Activated naive CD8-positive, alpha-beta T cell (primary cell): ENCODE data around the gene MAMSTR.

Source experiments
- H3K27ac Mint-ChIP-seq: one replicate; pipeline ENCODE4 v1.8.0; 2021; ENCODE audit warnings: mixed read lengths
- H3K27me3 Mint-ChIP-seq: one replicate; pipeline ENCODE4 v1.8.0; 2021; ENCODE audit warnings: mixed read lengths
- H3K36me3 Mint-ChIP-seq: one replicate; pipeline ENCODE4 v1.8.0; 2021; ENCODE audit warnings: mixed read lengths
- H3K4me1 Mint-ChIP-seq: one replicate; pipeline ENCODE4 v1.8.0; 2021; ENCODE audit warnings: low read depth, mixed read lengths
- H3K4me3 Mint-ChIP-seq: one replicate; pipeline ENCODE4 v1.8.0; 2021; ENCODE audit warnings: mild to moderate bottlenecking, mixed read lengths
- H3K9me3 Mint-ChIP-seq: one replicate; pipeline ENCODE4 v1.8.0; 2021; ENCODE audit warnings: low read depth, mixed read lengths

MAMSTR gene

DNA sequence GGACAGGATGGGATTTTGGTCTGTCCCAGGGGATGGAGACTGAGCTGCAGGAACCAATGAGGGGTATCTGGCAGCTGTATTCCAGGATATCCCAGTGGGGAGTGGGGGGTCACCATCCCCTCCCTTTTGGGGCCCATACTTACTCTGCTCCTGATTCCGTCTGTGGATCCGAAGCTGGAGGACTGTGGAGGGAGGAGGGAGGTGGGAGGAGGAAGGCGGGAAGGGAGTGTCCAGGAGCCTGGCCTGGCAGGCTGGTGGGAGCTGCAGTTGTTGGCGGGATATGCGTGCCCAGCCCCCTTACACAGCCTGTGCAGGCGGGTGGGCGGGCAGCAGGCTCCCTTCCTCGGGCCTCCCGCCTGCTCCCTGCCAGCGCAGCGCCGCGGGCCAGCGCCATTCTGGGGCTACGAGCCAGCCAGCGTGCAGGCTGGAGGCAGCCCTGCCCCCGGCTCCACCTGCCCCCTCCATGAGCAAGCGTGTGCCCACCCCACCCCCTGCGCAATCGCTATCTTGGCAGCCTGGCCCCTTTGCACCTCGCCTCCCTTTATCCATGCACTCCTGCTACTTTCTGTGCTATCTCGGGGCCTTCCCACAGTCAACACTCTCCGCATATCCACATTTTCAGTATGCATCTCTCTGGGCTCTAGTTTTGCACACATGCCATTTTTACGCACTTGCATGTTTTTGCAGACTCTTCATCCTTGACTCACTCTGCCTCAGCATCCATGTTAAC is 2.8 kb downstream of the MAMSTR start:
- no peaks in the 10 kb centered on the region for H3K36me3 Mint-ChIP-seq
- no peak overlapping the region for H3K27ac Mint-ChIP-seq
- H3K27me3 Mint-ChIP-seq = no peaks in the 10 kb centered on the region
- no peaks in the 10 kb centered on the region for H3K9me3 Mint-ChIP-seq
- peak overlapping the region; percentile 3 for H3K4me3 Mint-ChIP-seq
- peaks cover 18% of the 10 kb centered on the region for H3K4me1 Mint-ChIP-seq

DNA sequence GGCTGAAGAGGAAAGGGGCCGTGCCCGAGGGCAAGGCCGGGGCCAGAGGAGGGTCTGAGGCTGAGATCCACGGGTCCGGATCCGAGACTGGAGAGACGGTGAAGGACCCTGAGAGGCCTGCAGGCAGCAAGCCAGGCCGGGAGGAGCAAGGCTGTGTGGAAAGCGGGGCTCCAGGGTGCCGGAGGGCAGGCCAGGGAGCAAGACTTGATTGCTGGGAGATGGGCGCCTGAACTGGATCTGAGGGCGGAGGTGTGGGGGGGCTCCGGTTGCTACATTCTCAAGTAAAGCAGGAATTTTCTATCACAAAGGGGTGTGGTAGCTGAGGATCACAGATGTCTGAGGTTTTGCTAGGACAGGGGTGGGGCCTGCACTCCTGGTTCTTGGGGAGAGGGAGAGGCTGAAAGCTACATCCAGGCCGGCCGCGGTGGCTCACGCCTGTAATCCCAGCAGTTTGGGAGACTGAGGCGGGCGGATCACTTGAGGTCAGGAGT is 3.8 kb downstream of the MAMSTR start:
- Mint-ChIP-seq H3K4me1 (peaks cover 18% of the 10 kb centered on the region), H3K27me3 (no peaks in the 10 kb centered on the region), H3K9me3 (no peaks in the 10 kb centered on the region), H3K4me3 (no peak overlapping the region), H3K36me3 (peaks cover 2% of the 10 kb centered on the region), H3K27ac (no peak overlapping the region)

DNA sequence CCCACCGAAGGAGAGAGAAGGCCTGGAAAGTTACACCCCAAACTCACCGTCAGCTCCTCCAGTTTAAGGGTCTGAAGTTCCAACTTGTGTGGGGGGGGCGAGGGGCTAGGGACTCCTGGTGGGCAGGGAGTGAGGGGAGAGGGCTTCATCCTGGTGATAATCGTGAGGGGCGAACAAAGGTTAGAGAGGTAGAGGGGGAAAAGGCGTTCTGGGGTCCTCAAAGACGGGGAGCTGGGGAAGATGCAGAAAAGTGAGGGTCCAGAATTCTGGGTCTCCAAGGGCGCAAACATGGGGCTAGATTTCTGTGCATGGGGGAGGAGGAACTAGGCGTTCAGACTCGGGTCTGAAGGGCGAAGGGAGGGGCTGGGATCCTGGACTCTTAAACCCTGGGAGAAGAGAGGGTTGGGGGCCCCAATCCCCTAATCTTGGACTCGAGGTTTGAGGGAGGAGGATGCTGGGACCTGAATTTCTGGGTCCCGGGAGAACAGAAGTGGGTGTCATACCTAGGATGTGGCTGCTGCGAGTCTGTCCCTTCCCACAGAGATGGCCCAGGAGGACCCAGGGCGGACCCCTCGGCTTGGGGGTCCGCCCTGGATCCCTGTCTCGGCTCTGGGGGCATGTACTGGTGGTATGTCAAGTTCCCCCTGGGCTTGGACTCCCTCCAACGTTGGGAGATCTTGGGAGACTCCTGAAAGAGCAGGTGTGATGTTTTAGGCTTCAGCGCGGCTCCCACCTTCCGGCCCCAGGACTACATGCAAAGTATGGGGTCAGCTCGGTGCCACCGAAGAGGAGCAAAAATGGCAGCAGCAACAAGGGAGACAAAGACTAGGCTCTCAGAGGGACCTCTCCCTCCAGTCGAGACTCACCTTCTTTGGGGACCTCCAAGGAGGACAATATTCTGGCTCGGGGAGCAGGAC is 4.5 kb downstream of the MAMSTR start:
- H3K27me3 Mint-ChIP-seq = no peaks in the 10 kb centered on the region
- no peaks in the 10 kb centered on the region for H3K9me3 Mint-ChIP-seq
- H3K4me3 Mint-ChIP-seq = peak overlapping the region; percentile 80
- H3K27ac Mint-ChIP-seq = peak overlapping the region; percentile 73
- peaks cover 2% of the 10 kb centered on the region for H3K36me3 Mint-ChIP-seq
- peaks cover 15% of the 10 kb centered on the region for H3K4me1 Mint-ChIP-seq

DNA sequence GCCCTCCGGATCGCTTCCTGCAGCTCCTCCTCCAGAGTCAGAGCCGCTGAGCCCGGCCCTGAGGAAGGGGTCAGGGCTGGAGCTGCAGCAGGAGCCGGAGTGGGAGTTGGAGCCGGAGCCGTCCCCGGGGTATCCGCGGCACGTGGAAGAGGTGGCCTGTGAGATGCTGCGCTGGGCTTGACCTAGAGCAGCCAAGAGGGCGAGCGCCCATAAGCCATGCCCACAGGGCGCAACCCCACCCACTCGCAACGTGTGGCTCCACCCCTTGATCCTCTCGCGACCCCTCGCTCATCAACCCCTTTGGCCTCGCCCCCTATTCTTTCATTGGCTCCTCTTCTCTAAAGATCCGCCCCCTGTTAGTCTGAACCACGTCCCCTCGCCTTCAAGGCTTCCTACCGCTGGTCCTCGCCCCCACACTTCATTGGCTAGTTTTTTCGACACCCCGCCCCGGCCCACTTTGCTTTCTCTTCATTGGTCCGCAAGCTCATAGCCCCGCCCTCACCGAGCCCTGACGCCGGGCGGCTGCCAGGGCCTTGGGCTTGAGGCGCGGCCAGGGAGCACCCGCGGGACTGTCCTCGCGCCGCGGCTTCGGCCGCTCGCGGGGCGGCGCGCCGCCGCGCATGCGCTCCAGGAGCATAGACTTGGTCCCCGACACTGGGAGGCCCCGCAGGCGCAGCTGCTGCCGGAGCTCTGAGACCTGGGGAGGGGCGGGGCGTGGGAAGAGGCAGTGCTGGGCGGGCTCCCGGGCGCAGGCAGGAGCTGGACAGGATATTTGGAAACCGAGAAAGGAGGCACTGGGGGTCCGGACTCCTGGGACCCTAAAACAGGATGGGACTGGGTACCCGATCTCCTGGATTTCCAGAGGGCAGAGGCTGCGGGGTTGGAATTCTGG is 5.4 kb downstream of the MAMSTR start:
- H3K36me3 Mint-ChIP-seq = peaks cover 2% of the 10 kb centered on the region
- H3K27me3 Mint-ChIP-seq = no peaks in the 10 kb centered on the region
- peak overlapping the region; percentile 73 for H3K27ac Mint-ChIP-seq
- no peaks in the 10 kb centered on the region for H3K9me3 Mint-ChIP-seq
- peak overlapping the region; percentile 88 for H3K4me3 Mint-ChIP-seq
- peaks cover 15% of the 10 kb centered on the region for H3K4me1 Mint-ChIP-seq

DNA sequence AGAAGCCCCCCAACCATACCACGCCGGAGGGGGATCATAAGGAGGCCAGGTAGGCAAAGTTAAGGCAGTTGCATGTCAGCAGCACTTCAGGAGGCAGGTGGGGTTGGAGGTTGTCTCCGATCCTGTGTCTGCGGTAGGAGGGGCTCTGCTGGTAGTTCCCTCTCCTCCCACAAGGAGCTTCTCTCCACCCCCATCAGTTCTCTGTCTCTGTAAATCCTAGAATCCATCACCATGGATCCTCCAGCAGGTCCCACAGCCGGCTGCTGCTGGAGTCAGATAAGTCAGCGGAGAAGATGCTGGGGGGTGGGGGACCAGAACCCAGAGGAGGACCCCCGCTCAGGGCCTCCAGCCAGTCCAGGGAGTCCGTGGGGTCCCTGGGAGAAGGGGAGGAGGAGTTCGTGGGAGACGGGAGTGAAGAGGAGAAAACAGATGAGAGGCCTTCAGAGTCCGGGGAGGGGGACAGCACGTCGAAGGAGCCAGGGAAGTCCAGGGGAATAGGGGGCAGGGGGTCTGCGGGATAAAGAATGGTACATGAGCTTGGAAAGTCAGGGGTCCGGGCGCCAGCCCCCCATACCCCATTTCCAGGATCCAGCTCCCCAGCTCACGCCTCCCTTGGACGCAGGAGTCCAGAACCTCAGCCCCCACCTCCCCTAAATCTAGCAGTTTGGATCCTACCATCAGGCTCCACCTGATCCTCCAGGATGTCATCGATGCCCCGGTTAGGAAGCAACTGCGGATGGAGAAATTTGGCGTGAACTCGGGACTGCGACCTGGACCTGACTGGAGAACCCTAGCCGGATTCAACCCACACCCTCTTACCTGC is 6.3 kb downstream of the MAMSTR start:
- Mint-ChIP-seq H3K36me3 (peaks cover 2% of the 10 kb centered on the region), H3K9me3 (no peaks in the 10 kb centered on the region), H3K27me3 (no peaks in the 10 kb centered on the region), H3K4me1 (peaks cover 15% of the 10 kb centered on the region), H3K27ac (no peak overlapping the region), H3K4me3 (peak overlapping the region; percentile 88)

DNA sequence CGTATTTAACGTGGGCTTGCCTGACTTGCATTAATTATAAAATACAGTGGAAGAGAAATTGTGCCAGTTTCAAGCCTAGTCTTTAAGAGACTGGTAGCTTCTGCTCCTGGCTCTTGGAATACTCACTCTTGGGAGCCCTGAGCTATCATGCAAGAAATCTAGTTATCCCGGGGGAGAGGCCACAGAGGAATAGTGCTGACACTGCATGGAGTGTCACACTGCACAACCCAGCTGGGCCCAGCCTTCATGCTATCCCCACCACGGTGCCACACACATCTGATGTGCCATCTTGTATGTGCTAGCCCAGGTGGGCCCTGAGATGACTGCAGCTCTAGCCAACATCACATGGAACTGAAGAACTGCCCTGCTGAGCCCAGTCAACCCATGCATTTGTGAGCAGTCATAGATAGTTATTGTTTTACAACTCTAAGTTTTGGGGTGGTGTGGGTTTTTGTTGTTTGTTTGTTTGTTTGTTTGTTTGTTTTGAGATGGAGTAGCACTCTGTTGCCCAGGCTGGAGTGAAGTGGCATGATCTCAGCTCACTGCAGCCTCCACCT is 8.3 kb downstream of the MAMSTR start:
- Mint-ChIP-seq H3K4me3 (no peak overlapping the region), H3K27ac (no peak overlapping the region), H3K27me3 (no peaks in the 10 kb centered on the region), H3K36me3 (peaks cover 5% of the 10 kb centered on the region), H3K9me3 (no peaks in the 10 kb centered on the region), H3K4me1 (peaks cover 15% of the 10 kb centered on the region)

DNA sequence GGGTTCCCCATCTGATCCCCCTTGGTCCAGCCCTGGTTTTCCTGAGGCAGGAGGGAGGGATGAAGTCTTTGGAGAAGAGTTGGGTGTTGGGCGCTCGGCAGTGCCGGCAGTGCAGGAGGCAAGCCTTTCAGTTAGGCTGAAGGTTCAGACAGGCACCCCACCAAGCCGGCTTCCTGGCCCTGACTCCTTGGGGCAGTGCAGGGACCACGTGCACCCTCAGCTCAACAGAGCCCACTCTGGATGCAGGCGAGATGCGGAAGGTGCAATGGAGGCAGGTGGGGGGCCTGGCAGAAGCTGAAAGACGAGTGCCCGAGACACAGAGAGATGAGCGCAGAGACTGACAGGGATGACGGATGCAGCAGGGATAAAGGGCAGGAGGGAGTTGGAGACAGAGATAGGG is 11.1 kb downstream of the MAMSTR start:
- no peaks in the 10 kb centered on the region for H3K27me3 Mint-ChIP-seq
- peaks cover 9% of the 10 kb centered on the region for H3K36me3 Mint-ChIP-seq
- H3K27ac Mint-ChIP-seq = no peak overlapping the region
- H3K9me3 Mint-ChIP-seq = no peaks in the 10 kb centered on the region
- no peak overlapping the region for H3K4me3 Mint-ChIP-seq
- peaks cover 7% of the 10 kb centered on the region for H3K4me1 Mint-ChIP-seq

DNA sequence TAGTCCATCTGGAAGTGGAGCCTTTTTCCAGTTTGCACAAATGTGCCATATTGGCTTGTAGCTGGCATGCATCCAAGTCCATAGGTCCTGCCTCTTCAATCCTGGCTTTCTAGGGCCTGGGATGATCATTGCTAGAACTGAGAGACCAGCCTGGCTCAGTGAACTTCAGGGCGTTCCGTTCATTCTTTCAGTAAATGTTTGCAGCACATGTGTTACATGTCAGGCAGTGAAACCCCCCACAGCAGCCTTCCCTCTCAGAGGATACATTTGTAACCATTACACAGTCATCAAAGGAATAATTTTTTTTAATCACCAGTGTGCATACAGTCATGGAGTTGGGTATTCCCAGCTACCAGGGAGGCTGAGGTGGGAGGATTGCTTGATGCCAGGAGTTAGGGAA is 14.1 kb downstream of the MAMSTR start:
- no peaks in the 10 kb centered on the region for H3K9me3 Mint-ChIP-seq
- no peak overlapping the region for H3K4me3 Mint-ChIP-seq
- no peak overlapping the region for H3K27ac Mint-ChIP-seq
- no peaks in the 10 kb centered on the region for H3K4me1 Mint-ChIP-seq
- no peaks in the 10 kb centered on the region for H3K27me3 Mint-ChIP-seq
- peaks cover 14% of the 10 kb centered on the region for H3K36me3 Mint-ChIP-seq

DNA sequence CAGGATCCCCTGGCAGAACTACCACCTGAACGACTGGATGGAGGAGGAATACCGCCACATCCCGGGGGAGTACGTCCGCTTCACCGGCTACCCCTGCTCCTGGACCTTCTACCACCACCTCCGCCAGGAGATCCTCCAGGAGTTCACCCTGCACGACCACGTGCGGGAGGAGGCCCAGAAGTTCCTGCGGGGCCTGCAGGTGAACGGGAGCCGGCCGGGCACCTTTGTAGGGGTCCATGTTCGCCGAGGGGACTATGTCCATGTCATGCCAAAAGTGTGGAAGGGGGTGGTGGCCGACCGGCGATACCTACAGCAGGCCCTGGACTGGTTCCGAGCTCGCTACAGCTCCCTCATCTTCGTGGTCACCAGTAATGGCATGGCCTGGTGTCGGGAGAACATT is 16.2 kb downstream of the MAMSTR start:
- Mint-ChIP-seq H3K4me3 (no peak overlapping the region), H3K27ac (no peak overlapping the region), H3K9me3 (no peaks in the 10 kb centered on the region), H3K27me3 (no peaks in the 10 kb centered on the region), H3K4me1 (no peaks in the 10 kb centered on the region), H3K36me3 (peaks cover 14% of the 10 kb centered on the region)

DNA sequence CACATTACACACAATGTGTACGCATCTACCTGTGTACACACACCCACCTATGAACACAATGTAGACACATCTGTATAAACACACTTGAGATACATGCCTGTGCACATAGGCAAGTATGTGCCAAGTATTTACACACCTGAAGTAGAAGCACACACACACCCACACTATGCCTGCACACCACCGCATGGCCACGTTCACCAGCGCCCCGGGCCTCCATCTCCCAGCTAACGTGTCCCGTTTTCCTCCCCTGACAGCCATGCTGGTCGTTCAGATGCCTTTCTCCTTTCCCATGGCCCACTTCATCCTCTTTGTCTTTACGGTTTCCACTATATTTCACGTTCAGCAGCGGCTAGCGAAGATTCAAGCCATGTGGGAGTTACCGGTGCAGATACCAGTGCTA is 16.8 kb downstream of the MAMSTR start:
- no peaks in the 10 kb centered on the region for H3K4me1 Mint-ChIP-seq
- peaks cover 14% of the 10 kb centered on the region for H3K36me3 Mint-ChIP-seq
- H3K27me3 Mint-ChIP-seq = no peaks in the 10 kb centered on the region
- H3K27ac Mint-ChIP-seq = no peak overlapping the region
- no peaks in the 10 kb centered on the region for H3K9me3 Mint-ChIP-seq
- H3K4me3 Mint-ChIP-seq = no peak overlapping the region

DNA sequence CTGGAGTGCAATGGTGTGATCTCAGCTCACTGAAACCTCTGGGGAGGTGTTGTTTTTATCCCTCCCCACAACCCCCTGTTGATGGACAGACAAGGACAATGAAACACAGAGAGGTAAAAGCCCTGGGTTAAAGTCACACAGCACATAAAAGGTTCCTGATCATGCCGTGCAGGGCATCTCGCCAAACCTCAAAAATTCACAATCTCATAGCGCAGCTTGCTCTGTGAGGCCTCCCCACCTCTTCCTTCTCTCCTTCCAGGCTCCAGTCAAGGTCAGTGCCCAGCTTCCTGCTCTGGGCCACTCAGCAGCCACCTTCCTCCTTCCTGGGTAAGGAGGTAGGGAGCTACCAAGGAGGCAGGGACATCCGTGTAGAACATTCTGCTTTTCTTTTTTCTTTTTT is 21.5 kb downstream of the MAMSTR start:
- H3K36me3 Mint-ChIP-seq = peaks cover 7% of the 10 kb centered on the region
- H3K27me3 Mint-ChIP-seq = peaks cover 3% of the 10 kb centered on the region
- H3K27ac Mint-ChIP-seq = no peak overlapping the region
- H3K4me3 Mint-ChIP-seq = no peak overlapping the region
- peaks cover 7% of the 10 kb centered on the region for H3K4me1 Mint-ChIP-seq
- no peaks in the 10 kb centered on the region for H3K9me3 Mint-ChIP-seq

DNA sequence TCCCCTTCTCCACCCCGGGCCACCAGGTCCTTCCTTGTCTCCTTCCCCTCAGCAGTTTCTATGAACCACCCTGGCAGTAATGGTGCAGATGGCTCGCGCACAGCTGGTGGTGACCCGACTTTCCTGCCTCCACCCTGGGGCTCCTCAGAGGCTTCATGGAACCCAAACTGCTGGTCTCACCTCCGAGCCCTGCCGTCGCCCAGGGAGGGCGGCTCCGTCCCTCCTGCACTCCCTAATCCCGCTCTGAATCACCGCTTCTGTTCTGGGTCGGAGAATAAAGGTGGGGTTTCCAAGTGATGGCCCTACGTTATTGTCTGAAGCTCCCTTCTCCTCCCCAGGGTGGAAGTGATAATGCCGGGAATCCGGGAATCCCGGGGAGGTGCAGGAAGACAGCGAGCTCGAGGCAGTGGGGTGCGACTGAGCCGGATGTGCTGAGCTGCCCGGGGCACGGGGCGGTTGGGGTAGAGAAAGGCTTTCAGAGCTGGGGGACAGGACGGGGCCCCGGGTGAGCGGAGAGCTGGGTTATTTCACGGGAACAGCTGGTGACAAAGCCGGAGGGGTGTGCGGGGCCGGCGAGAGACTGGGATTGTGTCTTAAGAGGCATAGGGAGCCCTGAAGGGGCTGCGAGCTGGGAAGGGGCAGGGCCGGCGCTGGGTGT is 23.0 kb downstream of the MAMSTR start:
- Mint-ChIP-seq H3K36me3 (peaks cover 2% of the 10 kb centered on the region), H3K4me1 (peaks cover 7% of the 10 kb centered on the region), H3K4me3 (peak overlapping the region; percentile 75), H3K9me3 (no peaks in the 10 kb centered on the region), H3K27ac (no peak overlapping the region), H3K27me3 (peaks cover 3% of the 10 kb centered on the region)

DNA sequence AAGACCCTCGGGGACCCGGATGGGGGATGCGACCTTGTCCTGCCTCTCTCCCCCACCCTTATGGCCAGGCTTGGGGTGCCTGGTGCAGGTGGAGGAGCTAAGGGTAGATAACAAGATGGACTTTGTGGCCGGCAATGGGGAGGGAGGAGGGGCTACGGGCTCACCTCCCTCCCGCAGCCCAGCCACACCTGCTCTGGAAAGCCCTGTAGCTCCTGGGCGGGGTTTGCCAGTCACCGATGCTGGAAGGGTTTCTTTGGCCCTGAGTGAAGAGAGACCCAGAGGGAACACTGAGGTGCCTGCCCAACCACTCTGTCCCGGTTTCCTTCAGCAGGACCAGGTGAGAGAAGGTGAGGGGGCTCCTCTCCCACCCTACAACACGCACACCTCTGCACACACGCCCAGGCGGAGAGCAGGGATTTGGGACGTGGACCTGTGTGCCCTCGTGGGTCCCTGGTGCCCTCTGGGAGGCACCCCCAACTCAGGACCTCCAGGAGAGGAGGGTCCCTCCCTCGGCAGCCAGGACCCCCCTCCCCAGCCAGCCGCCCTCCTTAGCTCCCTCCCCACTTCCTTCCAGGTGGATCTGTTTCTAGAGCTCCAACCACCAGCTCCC is 23.7 kb downstream of the MAMSTR start, which contains the start of gene FUT2:
FUT2 (plus strand) TSS at position 229 of the 610 bp plus-strand sequence. CDS start 6,986 bp downstream, outside the sequence.
- Mint-ChIP-seq H3K4me1 (peaks cover 7% of the 10 kb centered on the region), H3K27me3 (peaks cover 3% of the 10 kb centered on the region), H3K4me3 (peak within 1 kb of the TSS; percentile 75), H3K36me3 (peaks cover 2% of the 10 kb centered on the region), H3K9me3 (no peaks in the 10 kb centered on the region), H3K27ac (no peak within 1 kb of the TSS)
